IMR-90 (cell line): ENCODE data around the gene CENPP.

ENCODE experiments used
- BHLHE40 ChIP-seq: fragments of 150-350 bp; IDR thresholded peaks from 2 replicates; pipeline ENCODE4 v1.6.1; 2016; ENCODE audit warnings: mild to moderate bottlenecking, low read depth, low read length
- CTCF ChIP-seq: conservative IDR thresholded peaks from 2 replicates; pipeline ENCODE4 v1.5.1; 2012; ENCODE audit warnings: mild to moderate bottlenecking, low read depth, low read length, improper control_type of control experiment
- MAZ ChIP-seq: IDR thresholded peaks from 2 replicates; pipeline ENCODE4 v1.6.1; 2012; ENCODE audit warnings: low read depth, mild to moderate bottlenecking, low read length, improper control_type of control experiment, moderate library complexity, borderline replicate concordance
- POLR2A ChIP-seq: IDR thresholded peaks from 2 replicates; pipeline ENCODE4 v1.6.1; 2012; ENCODE audit warnings: mild to moderate bottlenecking, low read depth, low read length

GRCh38 chr9:92534674-92535073 lies 208.9 kb downstream of the CENPP start:
- TF ChIP-seq MAZ (no peak), POLR2A (no peak), CTCF (no peak), BHLHE40 (no peak)
